Measurements from ENCODE around the gene SMC3. TPM values are rescaled to one million over a fixed set of nuclear protein-coding genes. Genes with fewer than 3 reads are reported as not detected.

SMC3 gene
- total and polyA plus RNA-seq, 4 donors, result 7.2 to 26.4 (median 18.1) TPM

DNA sequence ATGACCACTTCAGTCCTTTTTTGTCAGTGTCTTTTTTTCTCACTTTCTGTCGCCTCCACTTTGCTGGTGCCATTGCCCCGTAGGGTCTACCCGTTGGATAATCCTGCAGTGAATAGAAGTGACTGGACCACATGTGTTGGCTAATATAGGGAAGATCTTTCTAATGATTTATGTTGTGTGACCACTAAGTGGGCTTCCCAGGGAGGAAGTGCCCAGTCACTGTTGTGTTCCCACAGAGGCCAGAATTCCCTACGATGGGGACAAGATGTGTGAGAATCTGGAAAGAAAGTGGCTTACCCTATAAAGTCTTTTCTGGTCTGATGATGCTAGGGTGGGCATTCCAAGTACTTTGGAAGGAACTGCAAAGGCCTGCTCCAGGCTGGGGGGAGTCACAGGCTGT lies 28.4 kb upstream of the SMC3 start:
- H3K27ac ChIP-seq (ENCODE audit: low read depth in 1 of 2, low read length in 2 of 2), result no peak overlapping the region
- no peak for DNase-seq (ENCODE audit: low spot score)
- H3K36me3 ChIP-seq (ENCODE audit: control insufficient read depth in 4 of 4, insufficient read depth in 3 of 4, low read depth in 1 of 4, low read length in 3 of 4), result no peaks in the 10 kb centered on the region
- no peaks in the 10 kb centered on the region for H3K9me3 ChIP-seq (ENCODE audit: control insufficient read depth in 4 of 4, low read length in 3 of 4)
- WGBS, result 92% methylated on average over 4 of the region's 4 CpGs
- H3K9ac ChIP-seq (ENCODE audit: low read depth in 1 of 2, low read length in 2 of 2), result no peak overlapping the region
- H3K4me3 ChIP-seq (ENCODE audit: low read depth in 1 of 3, low read length in 3 of 3), result no peak overlapping the region
- TF ChIP-seq GABPA (IDR thresholded peaks at IDR 0.05 in 1 of 2, conservative IDR thresholded peaks at IDR 0.05 in 1 of 2) (no peak), SP1 (IDR thresholded peaks at IDR 0.05) (no peak), YY1 (IDR thresholded peaks at IDR 0.05) (no peak), NR2F2 (IDR thresholded peaks at IDR 0.05) (no peak), RAD21 (IDR thresholded peaks at IDR 0.05) (no peak), JUND (IDR thresholded peaks at IDR 0.05) (no peak), TAF1 (conservative IDR thresholded peaks at IDR 0.05) (no peak), ZBTB33 (IDR thresholded peaks at IDR 0.05) (no peak), FOXA2 (IDR thresholded peaks at IDR 0.05) (no peak), EGR1 (IDR thresholded peaks at IDR 0.05; ENCODE audit: low read depth in 2 of 2) (no peak), HNF4G (IDR thresholded peaks at IDR 0.05) (no peak), RXRA (IDR thresholded peaks at IDR 0.05) (no peak), FOXA1 (IDR thresholded peaks at IDR 0.05) (no peak), REST (IDR thresholded peaks at IDR 0.05) (no peak), HNF4A (conservative IDR thresholded peaks at IDR 0.05) (no peak)
- TF ChIP-seq, protein P1, sequence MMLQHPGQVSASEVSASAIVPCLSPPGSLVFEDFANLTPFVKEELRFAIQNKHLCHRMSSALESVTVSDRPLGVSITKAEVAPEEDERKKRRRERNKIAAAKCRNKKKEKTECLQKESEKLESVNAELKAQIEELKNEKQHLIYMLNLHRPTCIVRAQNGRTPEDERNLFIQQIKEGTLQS (IDR thresholded peaks at IDR 0.05), result no peak
- TF ChIP-seq, protein P2, sequence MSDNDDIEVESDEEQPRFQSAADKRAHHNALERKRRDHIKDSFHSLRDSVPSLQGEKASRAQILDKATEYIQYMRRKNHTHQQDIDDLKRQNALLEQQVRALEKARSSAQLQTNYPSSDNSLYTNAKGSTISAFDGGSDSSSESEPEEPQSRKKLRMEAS (IDR thresholded peaks at IDR 0.05), result no peak
- TF ChIP-seq, protein P3, sequence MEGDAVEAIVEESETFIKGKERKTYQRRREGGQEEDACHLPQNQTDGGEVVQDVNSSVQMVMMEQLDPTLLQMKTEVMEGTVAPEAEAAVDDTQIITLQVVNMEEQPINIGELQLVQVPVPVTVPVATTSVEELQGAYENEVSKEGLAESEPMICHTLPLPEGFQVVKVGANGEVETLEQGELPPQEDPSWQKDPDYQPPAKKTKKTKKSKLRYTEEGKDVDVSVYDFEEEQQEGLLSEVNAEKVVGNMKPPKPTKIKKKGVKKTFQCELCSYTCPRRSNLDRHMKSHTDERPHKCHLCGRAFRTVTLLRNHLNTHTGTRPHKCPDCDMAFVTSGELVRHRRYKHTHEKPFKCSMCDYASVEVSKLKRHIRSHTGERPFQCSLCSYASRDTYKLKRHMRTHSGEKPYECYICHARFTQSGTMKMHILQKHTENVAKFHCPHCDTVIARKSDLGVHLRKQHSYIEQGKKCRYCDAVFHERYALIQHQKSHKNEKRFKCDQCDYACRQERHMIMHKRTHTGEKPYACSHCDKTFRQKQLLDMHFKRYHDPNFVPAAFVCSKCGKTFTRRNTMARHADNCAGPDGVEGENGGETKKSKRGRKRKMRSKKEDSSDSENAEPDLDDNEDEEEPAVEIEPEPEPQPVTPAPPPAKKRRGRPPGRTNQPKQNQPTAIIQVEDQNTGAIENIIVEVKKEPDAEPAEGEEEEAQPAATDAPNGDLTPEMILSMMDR (IDR thresholded peaks at IDR 0.05; ENCODE audit: low read depth, low read length, missing input control), result no peak
- H3K4me1 ChIP-seq (ENCODE audit: control insufficient read depth in 4 of 4, insufficient read depth in 4 of 4, low read length in 3 of 4), result no peaks in the 10 kb centered on the region
- no peaks in the 10 kb centered on the region for H3K27me3 ChIP-seq (ENCODE audit: control insufficient read depth in 4 of 4, insufficient read depth in 4 of 4, low read length in 3 of 4)
